22Rv1 (cell line): ENCODE measurements around the gene SLC3A2.

ENCODE experiments used
- ZFX ChIP-seq: fragments of 450-650 bp; IDR thresholded peaks from 2 replicates; pipeline ENCODE4 v1.6.1; 2017; ENCODE audit warnings: antibody characterized with exemption, borderline replicate concordance
- TF ChIP-seq, protein P1 (sequence below): fragments of 450-650 bp; IDR thresholded peaks from 2 replicates; pipeline ENCODE4 v1.5.1; 2017; ENCODE audit warnings: mild to moderate bottlenecking

DNA sequence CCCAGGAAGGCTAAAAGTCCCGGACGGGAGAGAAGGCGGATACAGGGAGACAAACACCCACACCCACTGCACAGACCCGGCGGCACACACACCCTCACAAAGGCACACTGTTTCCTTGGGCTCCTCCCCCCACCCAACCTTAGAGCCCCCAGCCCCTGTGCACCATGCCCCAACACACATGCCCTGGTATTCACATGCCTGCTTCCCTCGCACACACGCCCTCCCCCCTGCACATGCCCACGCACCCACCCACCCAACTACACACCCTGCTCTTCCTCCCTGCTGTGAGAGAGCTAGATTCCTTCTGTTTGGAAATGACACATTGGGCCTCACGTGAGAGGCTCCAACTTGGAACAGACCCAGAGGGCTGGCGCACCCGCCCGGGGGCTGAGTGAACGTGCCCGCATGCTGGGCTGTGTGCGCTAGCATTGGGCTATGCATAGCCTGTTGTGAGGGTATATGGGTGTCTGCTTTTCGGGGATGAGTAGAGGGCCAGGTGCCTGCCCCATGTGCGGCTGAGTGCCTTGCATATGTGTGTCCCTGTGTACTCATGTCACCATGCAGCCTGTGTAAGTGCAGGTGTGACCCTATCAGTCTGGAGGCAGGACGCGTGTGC, 41.0 kb downstream of the SLC3A2 start:
- TF ChIP-seq, protein P1, sequence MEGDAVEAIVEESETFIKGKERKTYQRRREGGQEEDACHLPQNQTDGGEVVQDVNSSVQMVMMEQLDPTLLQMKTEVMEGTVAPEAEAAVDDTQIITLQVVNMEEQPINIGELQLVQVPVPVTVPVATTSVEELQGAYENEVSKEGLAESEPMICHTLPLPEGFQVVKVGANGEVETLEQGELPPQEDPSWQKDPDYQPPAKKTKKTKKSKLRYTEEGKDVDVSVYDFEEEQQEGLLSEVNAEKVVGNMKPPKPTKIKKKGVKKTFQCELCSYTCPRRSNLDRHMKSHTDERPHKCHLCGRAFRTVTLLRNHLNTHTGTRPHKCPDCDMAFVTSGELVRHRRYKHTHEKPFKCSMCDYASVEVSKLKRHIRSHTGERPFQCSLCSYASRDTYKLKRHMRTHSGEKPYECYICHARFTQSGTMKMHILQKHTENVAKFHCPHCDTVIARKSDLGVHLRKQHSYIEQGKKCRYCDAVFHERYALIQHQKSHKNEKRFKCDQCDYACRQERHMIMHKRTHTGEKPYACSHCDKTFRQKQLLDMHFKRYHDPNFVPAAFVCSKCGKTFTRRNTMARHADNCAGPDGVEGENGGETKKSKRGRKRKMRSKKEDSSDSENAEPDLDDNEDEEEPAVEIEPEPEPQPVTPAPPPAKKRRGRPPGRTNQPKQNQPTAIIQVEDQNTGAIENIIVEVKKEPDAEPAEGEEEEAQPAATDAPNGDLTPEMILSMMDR = no peak
- TF ChIP-seq ZFX = no peak
